Activated CD8-positive, alpha-beta memory T cell treated with anti-CD3 and anti-CD28 coated beads, Interleukin-2, amount 50 U/mL, for 1 hour (primary cell): Measurements from ENCODE around the gene CORO7.
A peak's percentile ranks its signal among the peaks of the same experiment; 100 is the strongest.

ENCODE experiments used
- DNase-seq: peaks from one replicate; pipeline ENCODE4 v3.0.0-alpha.2; 2020; ENCODE audit errors: extremely low read depth

CORO7 gene

DNA sequence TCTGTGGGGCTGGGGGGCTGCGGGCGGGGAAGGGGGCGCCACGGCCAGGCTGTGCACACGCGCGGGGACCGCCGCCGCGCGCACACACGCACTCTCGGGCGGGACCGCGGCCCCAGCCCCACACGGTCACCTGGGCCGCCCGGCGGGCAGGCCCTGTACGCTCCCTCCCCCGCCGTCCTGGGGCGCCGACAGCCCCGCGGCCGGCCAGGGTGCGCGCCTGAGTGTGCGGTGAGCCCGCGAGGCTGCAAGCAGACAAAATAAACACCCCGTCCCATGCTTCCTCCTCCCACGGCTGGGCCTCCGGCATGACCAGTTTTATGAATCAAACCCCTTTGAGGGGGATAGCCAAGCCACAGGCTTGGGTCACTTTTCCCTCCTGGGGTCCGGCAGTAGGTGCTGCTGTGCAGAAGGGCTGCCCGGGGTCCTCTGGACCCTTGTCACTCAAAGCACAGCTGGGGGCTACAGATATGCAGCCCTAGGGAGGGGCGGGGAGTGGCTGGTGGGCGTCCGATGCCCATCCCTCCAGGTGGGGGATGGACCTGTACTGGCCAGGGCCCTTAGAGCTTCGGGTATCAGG lies 44.3 kb downstream of the CORO7 start:
- DNase-seq, result no peak

DNA sequence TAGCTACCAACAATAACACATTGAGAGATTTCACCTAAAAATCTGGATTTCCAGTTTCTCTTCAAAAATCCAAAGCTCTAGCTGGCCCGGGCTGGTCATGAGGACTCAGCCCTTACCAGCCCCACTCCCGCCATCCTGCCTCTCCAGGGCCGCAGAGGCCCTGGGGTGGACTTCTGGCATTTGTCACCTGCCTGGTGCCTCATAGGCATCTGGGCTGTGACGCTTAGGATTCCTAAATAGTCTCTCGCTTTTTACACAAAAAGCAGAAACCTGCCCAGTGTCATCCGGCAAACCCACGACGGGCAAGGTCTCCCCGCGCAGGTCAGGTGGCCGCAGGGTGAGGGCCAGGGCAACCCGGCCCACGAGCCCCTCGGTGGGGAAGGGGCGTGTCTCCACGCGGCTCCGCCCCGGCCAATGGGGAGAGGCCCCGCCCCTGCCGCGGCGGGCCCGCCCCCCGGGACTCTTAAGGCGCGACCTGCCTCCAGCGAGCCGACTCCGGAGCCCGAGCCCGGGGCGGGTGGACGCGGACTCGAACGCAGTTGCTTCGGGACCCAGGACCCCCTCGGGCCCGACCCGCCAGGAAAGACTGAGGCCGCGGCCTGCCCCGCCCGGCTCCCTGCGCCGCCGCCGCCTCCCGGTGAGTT lies 44.9 kb downstream of the CORO7 start, which contains the start of gene VASN:
VASN (plus strand) TSS at position 492 of the 644 bp plus-strand sequence. CDS start 9,030 bp downstream, outside the sequence.
- peak; percentile 29 for DNase-seq

DNA sequence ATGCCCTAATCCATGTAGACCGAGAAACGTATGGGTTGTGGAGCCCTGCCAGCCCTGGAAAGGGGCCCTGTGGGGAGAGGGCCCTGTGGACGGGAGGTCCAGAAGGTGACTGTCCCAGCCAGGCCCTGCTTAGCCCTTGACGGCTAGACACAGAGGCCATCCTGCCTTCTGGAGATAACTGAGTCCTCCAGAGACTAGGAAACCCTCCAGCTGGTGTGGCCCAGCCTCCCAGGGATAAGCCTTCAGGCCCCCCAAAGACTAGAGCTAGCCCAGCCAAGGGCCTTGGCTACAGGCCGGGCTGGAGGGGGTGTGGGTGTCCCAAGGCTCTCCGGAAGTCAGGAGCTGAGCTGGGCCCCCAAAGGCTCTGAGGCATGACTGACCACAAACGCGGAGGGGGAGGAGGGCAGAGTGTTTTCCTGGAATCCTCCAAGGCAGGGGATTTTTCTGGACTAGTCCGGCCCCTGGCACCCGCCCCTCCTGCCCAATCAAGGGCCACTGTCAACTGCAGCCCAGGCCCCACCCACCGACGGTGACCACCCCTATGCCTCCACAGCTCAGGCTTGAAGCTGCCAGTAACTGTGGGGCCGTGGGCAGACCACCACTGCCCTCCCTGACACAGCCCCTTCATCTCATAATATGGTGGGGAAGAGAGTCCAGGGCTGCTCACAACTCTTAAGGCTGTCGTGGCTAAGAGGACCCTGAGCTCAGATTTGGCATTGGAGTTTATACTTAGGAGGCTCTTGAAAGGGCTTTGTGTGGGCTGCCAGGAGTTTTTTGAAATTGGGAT lies 45.6 kb downstream of the CORO7 start:
- no peak for DNase-seq

DNA sequence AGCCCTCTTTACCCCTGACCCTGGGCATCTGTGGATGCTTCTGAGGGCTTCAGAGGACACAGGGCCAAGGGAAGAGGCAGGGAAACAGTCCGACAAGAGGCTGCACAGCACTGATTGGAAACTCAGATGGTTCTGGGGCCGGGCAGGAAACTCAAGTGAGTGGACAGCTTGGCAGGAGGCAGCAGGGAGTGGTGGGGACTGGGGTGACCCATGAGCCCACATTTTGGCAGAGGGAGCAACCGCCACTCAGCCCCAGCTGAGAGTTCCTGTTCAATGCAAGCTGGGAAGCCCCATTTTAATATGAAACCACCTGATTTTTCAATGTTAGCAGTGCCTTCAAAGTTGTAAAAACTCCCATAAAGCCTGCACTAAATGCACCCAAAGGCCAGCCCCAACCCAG lies 46.2 kb downstream of the CORO7 start:
- no peak for DNase-seq

DNA sequence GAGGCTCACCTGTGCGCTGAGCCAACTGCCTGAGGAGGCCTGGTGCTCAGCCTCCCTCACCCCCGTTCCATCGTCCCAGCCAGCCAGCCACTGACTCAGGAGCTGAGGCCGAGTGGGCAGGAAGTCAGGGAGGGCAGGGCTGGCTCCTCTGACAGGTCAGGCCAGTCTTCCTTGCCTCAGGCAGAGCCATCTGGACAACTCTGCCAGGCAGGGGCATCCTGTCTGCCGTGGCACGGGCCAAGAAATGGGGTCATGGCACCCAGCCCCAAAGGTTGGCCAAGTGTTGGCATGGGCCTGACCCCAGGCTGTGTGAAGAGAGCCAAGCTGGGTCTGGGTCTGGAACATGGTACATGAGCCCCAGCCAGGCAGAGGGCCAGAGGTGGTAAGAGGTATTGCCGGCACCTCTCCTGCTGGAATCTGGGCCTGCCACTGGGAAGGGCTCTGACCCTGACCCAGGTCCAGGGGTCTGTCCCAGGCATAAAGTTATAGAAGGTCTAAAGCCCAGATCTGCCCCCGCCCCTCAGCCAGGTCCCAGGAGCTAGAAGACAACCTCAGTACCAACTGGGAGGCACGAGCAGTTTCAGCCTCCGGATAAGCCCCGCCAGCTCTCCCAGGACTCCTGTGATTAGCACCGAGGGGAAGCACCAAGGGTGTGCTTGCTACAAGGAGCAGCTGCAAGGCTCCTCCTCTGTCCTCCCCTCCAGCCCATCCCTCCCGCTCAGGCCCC lies 47.2 kb downstream of the CORO7 start:
- no peak for DNase-seq

DNA sequence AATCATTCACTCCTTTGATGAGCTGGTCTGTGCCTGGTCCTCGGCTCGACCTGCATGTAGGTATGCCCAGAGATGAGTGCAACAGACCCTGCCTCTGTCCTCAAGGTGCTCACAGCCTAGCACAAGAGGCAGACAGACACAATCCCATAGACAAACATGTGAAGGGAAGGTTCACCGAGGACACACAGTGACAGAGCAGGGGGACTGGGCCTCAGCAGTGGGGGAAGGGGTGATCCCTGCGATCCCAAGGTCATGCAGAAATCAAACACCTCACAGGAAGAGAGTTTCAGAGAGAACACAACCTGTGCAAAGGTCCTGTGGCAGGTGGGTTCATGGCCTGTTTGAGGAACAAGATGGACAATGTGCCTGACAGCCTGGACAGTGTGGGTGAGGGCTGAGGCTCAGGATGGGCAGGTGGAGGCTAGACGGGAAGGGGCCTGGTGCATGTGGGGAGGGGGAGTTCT lies 49.0 kb downstream of the CORO7 start:
- no peak for DNase-seq

DNA sequence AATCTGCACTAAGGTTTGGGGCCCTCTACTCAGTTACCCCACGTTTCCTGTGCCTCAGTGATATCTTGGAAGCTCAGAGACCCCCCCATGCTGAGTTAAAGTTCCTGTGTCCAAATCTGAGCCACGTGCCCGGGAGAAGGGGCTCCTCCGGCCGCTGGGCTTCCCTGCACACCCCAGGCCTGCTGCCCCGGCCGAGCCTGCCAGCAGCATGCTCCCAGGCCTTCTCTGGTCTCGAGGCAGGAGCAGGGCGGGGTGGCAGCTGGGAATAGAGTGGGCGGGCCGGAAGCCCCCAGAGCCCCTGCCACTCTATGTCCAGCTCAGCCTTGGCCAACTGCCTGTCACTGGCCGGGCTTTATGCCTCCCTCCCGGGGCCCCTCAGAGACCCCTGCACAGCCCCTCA lies 50.4 kb downstream of the CORO7 start:
- no peak for DNase-seq

DNA sequence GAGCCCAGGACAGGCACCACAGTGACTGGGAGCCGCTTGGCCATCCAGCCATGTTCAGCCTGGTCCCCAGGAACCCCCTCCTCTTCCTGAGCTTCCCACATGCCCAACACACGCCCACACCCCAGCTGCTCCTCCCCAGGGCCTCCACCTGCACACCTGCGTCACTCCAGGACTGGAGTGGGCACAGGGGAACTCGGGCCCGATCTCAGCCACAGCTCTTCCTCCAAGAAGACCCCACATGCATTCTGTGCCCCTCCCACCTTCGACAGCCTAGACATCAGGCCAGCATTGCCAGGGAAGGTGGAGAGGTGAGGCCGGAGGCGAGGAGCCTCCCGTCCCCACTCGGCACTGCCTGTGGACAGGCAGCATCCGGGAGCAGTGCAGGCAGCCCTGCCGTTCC lies 50.8 kb downstream of the CORO7 start:
- DNase-seq, result no peak

DNA sequence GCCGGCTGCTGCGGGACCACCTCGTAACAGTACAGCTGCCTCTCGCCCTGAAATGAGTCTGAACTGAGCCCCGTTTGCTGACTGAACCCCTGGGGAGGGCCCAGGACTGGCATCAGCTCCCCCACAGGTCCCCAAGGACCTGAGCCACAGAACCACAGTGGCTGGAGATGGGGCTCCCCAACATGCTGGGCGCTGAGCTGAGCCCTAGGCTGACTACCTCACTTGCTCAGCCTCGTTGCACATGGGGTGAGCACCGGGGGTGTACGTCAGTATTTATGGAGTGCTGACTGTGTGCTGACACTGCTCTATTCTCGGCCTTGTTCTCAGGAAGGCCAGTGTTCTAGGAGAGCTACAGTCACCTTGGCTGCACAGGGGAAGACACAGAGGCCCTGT lies 51.4 kb downstream of the CORO7 start:
- no peak for DNase-seq

DNA sequence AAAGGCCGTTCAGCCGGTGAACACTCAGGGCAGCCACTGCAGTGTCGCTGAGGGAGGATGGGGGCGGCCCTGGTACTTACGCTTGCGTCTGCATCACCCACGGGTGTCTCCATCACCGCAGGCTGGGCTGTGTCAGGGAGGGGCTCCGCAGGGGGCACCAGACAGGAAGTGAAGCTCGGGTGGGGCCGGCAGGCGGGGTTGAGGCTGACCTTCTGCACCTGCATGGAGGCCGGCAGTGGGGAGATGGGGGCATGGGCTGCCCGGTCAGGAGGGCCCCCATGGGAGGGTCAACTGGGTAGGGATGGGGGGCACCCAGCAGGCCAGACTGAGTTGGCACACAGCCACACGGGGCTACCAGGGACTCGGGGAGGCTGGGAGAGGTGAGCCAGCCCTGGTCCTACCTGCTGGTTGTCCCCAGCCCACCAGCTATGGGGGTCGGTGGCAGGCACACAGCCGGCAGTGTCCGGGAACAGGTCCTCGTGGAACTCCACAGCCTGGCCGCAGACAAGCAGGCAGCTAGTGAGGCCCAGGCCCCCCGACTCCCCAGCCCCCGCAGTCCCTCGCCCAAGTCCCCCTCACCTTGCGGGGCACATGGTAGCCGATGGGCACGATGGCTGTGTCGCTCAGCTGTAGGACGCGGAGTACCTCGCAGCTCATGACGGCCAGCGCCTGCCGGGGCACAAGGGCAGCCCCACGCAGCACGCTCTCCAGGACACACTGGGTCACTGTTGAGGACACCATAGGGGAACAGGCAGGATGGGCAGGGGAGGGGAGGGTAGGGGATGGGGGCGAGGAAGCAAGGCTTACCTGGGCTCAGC lies 52.0 kb downstream of the CORO7 start:
- DNase-seq, result no peak

DNA sequence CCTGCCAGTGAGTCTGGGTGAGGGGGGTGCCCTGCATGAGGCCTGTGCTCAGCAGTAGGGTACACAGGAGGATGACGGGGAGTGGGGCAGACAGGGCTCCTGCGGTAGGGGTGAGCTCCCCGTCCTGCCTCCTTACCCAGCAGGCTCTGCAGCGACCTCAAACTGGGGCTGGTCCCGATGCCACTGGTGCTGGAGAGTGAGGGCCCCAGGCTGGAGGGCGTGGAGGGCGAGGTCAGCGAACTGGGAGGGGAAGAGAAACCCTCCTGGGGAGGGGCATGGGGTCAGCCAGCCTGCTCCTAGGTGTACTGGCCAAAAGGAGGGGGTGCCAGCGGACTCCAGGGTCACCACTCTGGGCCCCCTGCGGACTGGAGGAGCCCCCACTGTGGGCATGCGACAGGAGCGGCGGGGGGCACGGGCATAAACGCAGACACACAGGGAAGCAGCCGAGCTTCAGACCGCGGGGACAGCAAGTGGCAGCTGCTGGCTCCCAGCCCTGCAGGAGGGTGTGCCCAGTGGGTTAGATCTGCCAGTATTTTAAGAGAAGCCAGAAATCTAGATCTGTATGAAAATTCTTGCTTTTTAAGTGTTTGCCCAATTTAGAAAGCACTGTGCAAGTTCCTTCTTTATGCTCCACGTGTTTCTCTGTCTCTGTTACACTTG lies 53.8 kb downstream of the CORO7 start:
- no peak for DNase-seq

DNA sequence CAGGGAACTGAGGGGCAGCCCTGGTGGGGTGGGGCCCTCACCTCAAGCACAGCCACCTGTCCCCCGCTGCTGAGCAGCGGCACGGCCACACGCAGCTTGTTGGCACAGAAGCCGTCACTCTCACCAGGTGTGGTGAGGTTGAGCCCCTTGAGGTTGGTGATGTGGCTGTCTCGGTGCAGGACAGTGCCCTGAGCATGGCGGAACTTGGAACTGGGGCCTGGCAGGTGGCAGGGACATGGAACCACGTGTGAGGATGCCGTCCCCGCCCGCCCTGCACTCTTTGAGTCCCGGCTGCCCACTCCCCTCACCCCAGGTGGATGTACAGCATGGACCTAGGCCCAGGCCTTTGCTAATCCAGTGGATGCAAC lies 54.5 kb downstream of the CORO7 start:
- DNase-seq, result no peak

DNA sequence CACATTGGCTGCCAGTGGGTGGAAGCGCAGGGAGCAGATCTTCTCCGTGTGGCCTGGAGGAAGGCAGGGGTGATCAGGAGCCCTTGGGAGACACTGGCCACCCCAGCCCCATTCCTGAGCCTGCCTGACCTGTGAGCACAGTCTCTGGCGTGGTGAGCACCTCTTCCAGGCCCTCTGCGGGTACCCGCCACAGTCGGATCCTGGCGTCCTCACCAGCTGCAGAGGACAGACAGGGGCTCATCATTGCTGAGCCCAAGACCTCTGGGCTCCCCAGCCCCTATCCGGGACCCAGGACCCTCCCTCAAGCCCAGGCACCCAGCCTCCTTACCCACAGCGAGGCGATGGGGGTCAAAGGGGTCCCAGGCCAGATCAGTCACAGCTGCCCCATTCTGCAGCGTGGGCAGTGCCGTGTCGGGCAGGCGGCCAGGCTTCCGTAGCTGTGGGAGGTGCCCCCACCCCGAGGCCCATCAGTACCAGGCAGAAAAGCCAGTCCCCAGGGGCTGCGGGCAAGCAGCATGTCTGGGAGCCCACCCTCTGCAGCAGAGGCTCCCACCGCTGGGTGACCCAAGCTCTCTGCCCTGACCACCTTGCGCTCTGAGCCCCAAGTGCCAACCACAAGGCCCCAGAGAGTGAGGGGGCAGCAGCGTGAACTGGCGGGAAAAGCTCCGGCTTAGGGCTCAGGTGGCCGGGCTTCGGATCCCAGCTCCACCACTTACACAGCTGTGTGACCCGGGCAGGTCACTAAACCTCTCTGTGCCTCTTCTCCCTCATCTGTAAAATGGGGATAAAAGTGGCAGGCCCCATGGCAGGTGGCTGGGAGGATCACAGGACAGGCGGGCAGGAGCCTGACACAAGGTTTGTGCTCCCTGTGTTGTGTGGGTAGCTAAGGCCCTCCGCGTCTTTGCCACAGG lies 55.1 kb downstream of the CORO7 start:
- no peak for DNase-seq

DNA sequence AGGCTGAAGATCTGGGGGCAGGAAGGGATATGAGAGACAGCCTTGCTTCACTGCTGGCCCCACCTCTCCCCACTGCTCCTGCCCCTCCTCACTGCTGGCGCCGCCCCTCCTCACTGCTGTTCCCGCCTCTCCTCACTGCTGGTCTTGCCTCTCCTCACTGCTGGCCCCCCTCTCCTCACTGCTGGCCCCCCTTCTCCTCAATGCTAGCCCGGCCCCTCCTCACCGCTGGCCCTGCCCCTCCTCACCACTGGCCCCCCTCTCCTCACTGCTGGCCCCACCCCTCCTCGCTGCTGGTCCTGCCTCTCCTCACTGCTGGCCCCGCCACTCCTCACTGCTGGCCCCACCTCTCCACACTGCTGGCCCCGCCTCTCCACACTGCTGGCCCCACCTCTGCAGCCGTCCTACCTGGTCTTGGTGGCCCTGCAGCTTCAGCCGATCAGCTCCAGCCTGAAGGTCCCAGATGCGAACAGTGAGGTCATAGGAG lies 55.8 kb downstream of the CORO7 start:
- no peak for DNase-seq

DNA sequence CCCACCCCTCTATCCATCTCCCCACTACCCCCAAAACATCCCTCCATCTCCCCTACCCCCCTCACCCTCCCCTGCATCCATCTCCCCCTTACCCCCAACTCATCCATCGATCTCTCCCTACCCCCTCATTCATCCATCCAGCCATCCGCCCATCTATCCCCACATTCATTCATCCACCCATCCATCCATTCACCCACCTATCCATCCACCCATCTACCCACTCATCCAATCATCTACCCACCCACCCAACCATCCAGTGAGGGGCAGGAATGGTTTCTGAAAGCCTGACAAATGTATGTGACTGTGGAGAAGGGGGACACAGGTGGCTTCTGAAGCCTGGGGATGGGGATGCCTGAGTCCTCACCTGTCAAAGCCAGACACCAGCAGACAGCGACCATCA lies 56.5 kb downstream of the CORO7 start:
- no peak for DNase-seq

DNA sequence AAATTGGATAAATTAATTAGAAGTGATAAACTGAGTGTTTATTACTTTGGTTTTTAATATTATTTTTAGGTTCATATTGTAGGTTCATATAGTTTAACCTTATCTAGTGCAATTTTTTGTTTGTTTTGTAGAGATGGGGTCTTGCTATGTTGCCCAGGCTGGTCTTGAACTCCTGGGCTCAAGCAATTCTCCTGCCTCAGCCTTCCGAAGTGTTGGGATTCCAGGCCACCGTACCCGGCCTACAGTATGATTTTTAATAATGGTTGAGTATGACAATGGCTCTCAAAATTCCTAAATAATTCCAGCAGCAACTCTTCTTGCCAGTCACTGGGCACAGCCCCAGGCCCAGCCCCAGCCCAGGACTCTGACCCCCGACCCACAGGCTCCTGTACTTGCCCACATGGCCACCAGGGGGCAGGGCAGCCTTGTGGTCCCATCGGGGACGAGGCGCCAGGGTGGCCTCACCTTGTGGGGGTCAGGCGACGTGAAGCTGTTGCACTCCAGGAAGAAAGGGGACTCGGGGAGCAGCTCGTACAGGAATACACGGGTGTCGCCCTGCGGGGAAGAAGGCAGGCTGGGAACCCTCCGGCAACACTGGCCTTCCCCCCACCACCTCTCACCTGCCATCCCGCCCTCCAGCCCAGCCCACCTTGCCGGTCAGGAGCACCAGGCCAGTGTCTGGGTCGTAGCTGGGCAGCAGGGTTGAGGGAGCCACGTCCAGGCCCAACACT lies 57.4 kb downstream of the CORO7 start:
- no peak for DNase-seq

DNA sequence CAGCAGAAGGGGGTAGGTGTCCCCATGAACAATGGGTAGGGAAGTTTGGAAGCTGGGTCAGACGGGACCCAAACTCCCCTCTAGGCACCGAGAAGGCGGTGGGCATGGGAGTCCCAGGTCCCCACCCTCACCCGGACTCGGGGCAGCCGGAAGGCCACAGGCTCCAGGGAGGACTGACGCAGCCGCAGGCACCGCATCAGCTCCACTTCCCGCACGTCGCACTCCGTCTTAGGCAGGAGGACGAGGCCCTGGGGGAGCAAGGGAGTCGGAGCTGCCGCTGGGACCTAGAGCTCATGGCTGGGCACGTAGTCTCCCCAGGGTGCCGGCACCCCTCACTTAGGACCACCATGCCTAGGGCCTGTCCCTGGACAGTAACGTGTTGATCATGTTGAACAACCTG lies 58.2 kb downstream of the CORO7 start:
- DNase-seq, result no peak

DNA sequence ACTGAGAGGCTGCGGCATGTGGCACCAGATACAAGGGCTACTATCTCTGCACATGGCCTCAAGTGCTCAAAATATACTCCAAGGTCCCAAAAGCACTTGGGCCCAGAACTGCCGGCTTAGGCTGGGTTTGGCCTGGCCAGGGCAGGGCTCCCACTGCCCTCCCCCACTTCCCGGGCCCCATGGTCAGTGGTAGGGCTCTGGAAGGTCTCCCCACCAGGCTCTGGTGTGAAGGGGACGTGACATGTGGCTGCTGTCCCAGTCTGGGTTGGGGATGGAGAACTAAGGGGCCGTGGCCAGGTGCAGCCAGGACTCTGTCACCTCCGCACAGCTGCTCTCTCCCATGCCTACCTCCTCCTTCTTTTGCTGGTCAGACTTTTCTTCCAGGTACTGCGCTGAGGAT lies 59.6 kb downstream of the CORO7 start:
- no peak for DNase-seq
